Neural cell (in vitro differentiated cells): ENCODE results near the gene RSAD1. TPM values are rescaled to one million over a fixed set of nuclear protein-coding genes. Genes with fewer than 3 reads are reported as not detected.

Experiments
- H2AFZ ChIP-seq: fragments of 200-600, 300-800 bp; sonication (generic), shearing (Covaris generic); 2 replicates; pipeline ENCODE4 v1.6.0; 2014; ENCODE audit warnings: low read depth, mild to moderate bottlenecking, antibody characterized with exemption, low read length, moderate library complexity
- H3F3A ChIP-seq: fragments of 200-600 bp; shearing (Covaris generic); 2 replicates; pipeline ENCODE4 v1.6.1; 2016; ENCODE audit warnings: mild to moderate bottlenecking, moderate library complexity, mixed read lengths, antibody characterized with exemption, low read length; ENCODE audit not compliant: insufficient read depth, poor library complexity, severe bottlenecking
- H3K27ac ChIP-seq: fragments of 200-600, 300-800 bp; sonication (generic), shearing (Covaris generic); 2 replicates; pipeline ENCODE4 v1.5.1; 2014; ENCODE audit warnings: mild to moderate bottlenecking, low read length, moderate library complexity
- H3K27me3 ChIP-seq: fragments of 300-800, 200-600 bp; sonication (generic), shearing (Covaris generic); 2 replicates; pipeline ENCODE4 v1.6.0; 2014; ENCODE audit warnings: mild to moderate bottlenecking, low read depth, low read length, moderate library complexity; ENCODE audit not compliant: insufficient read depth
- H3K36me3 ChIP-seq: fragments of 300-800, 200-600 bp; sonication (generic), shearing (Covaris generic); 2 replicates; pipeline ENCODE4 v1.5.1; 2014; ENCODE audit warnings: mild to moderate bottlenecking, antibody characterized with exemption, low read length, moderate library complexity; ENCODE audit not compliant: insufficient read depth
- H3K4me2 ChIP-seq: fragments of 300-800, 200-600 bp; sonication (generic), shearing (Covaris generic); 2 replicates; pipeline ENCODE4 v1.6.0; 2014; ENCODE audit warnings: mild to moderate bottlenecking, low read length
- H3K4me3 ChIP-seq: fragments of 300-800, 200-600 bp; sonication (generic), shearing (Covaris generic); 2 replicates; pipeline ENCODE4 v1.5.1; 2014; ENCODE audit warnings: mild to moderate bottlenecking, low read length, moderate library complexity
- H3K79me2 ChIP-seq: fragments of 200-600 bp; shearing (Covaris generic); replicated peaks from 2 replicates; pipeline ENCODE4 v1.6.0; 2014; ENCODE audit warnings: mild to moderate bottlenecking, low read length, moderate library complexity; ENCODE audit not compliant: insufficient read depth
- H3K9ac ChIP-seq: fragments of 300-800, 200-600 bp; sonication (generic), shearing (Covaris generic); 2 replicates; pipeline ENCODE4 v1.6.1; 2016; ENCODE audit warnings: mild to moderate bottlenecking, low read length, mixed read lengths
- H3K9me2 ChIP-seq: fragments of 200-600 bp; shearing (Covaris generic); 2 replicates; pipeline ENCODE4 v1.6.1; 2016; ENCODE audit warnings: mild to moderate bottlenecking, low read length, mixed read lengths; ENCODE audit not compliant: insufficient read depth
- H3K9me3 ChIP-seq: fragments of 200-600, 300-800 bp; sonication (generic), shearing (Covaris generic); 2 replicates; pipeline ENCODE4 v1.6.1; 2016; ENCODE audit warnings: mild to moderate bottlenecking, mixed run types, low read length, moderate library complexity, mixed read lengths
- H4K20me1 ChIP-seq: fragments of 200-600 bp; shearing (Covaris generic); 2 replicates; pipeline ENCODE4 v1.6.1; 2016; ENCODE audit warnings: mild to moderate bottlenecking, mixed run types; ENCODE audit not compliant: insufficient read depth
- CTCF ChIP-seq: fragments of 450-650 bp; IDR thresholded peaks from 2 replicates; pipeline ENCODE4 v1.5.1; 2014; ENCODE audit warnings: antibody characterized with exemption, mild to moderate bottlenecking, moderate library complexity; ENCODE audit not compliant: poor library complexity, severe bottlenecking
- EP300 ChIP-seq: fragments of 450-650 bp; conservative IDR thresholded peaks from 2 replicates; pipeline ENCODE4 v1.6.1; 2014; ENCODE audit warnings: antibody characterized with exemption, mild to moderate bottlenecking, moderate library complexity; ENCODE audit not compliant: poor library complexity, severe bottlenecking
- EZH2 ChIP-seq: fragments of 200-600, 300-800 bp; shearing (Covaris generic), sonication (generic); IDR thresholded peaks from 2 replicates; pipeline ENCODE4 v1.6.1; 2014; ENCODE audit warnings: antibody characterized with exemption, low read length, borderline replicate concordance, mild to moderate bottlenecking; ENCODE audit not compliant: insufficient read depth, poor library complexity, severe bottlenecking
- MXI1 ChIP-seq: fragments of 450-650 bp; conservative IDR thresholded peaks from 2 replicates; pipeline ENCODE4 v1.6.1; 2014; ENCODE audit warnings: antibody characterized with exemption, mild to moderate bottlenecking; ENCODE audit not compliant: poor library complexity, severe bottlenecking
- POLR2AphosphoS5 ChIP-seq: IDR thresholded peaks from 2 replicates; pipeline ENCODE4 v1.6.1; 2012
- RAD21 ChIP-seq: fragments of 450-650 bp; conservative IDR thresholded peaks from 2 replicates; pipeline ENCODE4 v1.6.1; 2014; ENCODE audit warnings: antibody characterized with exemption, mild to moderate bottlenecking, moderate library complexity
- REST ChIP-seq: IDR thresholded peaks from 2 replicates; pipeline ENCODE4 v1.6.1; 2012; ENCODE audit warnings: borderline replicate concordance
- SMC3 ChIP-seq: fragments of 450-650 bp; conservative IDR thresholded peaks from 2 replicates; pipeline ENCODE4 v1.6.1; 2014; ENCODE audit warnings: antibody characterized with exemption, mild to moderate bottlenecking, moderate library complexity; ENCODE audit not compliant: poor library complexity
- TAF1 ChIP-seq: IDR thresholded peaks from 2 replicates; pipeline ENCODE4 v1.6.1; 2012; ENCODE audit warnings: low read depth
- polyA plus RNA-seq: library from polyadenylated mRNA; depleted of rRNA; stranded (reverse); fragments of >200 nt; gene quantifications from 2 replicates; pipeline ENCODE4 v1.2.3, GENCODE V29; 2014

The RSAD1 gene
- polyA plus RNA-seq, 1 donor from 2014 or later = 61.9 TPM

DNA sequence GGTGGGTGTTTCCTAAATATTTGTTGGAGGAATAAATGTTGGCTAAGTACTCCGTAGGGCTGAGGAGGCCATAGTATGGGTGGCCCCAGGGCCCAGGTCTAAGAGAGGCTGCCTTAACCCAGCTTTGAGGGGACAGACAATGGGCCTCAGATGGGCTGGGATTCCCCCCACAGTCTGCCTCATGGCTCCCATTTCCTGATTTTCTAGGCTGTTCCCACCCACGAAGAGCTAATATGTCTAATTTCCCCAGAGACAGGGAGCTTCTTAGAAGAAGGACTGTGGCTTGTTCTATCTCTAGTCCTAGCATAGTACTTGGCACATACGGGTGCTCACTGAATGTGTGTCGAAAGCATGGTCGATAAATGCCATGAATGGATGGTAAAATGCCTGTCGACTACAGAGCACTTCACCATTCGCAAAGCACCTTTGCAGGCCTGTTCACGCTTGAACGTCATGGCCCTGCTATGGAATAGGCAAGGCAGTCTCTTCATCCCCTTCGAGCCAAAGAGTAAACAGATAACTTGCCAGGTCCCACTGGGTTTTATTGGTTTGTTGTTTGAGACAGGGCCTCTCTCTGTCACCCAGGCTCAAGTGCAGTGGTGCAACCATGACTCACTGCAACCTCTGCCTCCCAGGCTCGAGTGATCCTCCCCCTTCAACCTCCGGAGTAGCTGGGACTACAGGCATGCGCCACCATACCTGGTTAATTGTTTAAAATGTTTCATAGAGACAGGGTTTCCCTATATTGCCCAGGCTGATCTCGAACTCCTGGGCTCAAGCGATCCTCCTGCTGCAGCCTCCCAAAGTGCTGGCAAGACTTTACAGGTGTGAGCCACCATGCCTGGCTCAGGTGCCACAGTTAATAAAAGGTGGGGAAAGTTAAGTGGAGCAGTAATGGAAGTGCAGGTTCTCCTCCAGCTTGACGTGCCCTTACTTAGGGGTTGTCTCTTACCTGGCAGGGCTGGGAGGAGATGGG is 19.7 kb upstream of the RSAD1 start:
- no peak overlapping the region for H2AFZ ChIP-seq
- no peak overlapping the region for H3K27ac ChIP-seq
- no peaks in the 10 kb centered on the region for H3F3A ChIP-seq
- H3K27me3 ChIP-seq = no peaks in the 10 kb centered on the region
- H3K4me2 ChIP-seq = no peak overlapping the region
- TF ChIP-seq POLR2AphosphoS5 (no peak), CTCF (no peak), TAF1 (no peak), RAD21 (no peak), SMC3 (no peak), MXI1 (no peak), EZH2 (no peak), REST (no peak), EP300 (no peak)
- H3K4me3 ChIP-seq = no peak overlapping the region
- no peaks in the 10 kb centered on the region for H3K9me3 ChIP-seq
- no peaks in the 10 kb centered on the region for H3K9me2 ChIP-seq
- H3K79me2 ChIP-seq = no peaks in the 10 kb centered on the region
- no peak overlapping the region for H3K9ac ChIP-seq
- no peaks in the 10 kb centered on the region for H4K20me1 ChIP-seq
- H3K36me3 ChIP-seq = no peaks in the 10 kb centered on the region

DNA sequence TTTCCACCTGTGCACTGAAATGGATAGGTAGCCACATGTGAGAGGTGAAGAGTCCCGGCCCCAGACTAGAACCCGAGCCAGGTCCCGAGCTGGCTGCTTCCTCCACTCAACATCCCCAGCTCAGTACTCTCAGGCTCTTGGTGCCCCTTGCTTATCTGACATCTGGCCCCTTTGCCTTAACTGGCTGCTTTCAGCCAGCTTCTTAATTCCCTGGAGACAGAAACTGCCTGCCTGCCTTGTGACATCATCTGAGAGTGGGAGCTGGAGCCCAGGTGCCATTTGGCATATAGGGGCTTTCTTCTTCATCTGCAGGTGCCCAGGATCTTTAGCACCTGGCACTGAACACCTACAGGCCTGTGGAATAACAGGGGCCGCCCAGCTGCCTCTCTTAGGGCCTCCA is 18.9 kb upstream of the RSAD1 start:
- Histone ChIP-seq H3K9me3 (no peaks in the 10 kb centered on the region), H3F3A (no peaks in the 10 kb centered on the region), H3K4me3 (no peak overlapping the region), H3K9me2 (no peaks in the 10 kb centered on the region), H3K4me2 (no peak overlapping the region), H3K9ac (no peak overlapping the region), H4K20me1 (no peaks in the 10 kb centered on the region), H2AFZ (no peak overlapping the region), H3K27me3 (no peaks in the 10 kb centered on the region), H3K36me3 (no peaks in the 10 kb centered on the region), H3K27ac (no peak overlapping the region), H3K79me2 (no peaks in the 10 kb centered on the region)
- no peak for TF ChIP-seq SMC3
- no peak for TF ChIP-seq MXI1
- no peak for TF ChIP-seq REST
- no peak for TF ChIP-seq POLR2AphosphoS5
- no peak for TF ChIP-seq CTCF
- no peak for TF ChIP-seq TAF1
- no peak for TF ChIP-seq EZH2
- no peak for TF ChIP-seq EP300
- no peak for TF ChIP-seq RAD21
